ENCODE data around the gene UBE2L6.

DNA sequence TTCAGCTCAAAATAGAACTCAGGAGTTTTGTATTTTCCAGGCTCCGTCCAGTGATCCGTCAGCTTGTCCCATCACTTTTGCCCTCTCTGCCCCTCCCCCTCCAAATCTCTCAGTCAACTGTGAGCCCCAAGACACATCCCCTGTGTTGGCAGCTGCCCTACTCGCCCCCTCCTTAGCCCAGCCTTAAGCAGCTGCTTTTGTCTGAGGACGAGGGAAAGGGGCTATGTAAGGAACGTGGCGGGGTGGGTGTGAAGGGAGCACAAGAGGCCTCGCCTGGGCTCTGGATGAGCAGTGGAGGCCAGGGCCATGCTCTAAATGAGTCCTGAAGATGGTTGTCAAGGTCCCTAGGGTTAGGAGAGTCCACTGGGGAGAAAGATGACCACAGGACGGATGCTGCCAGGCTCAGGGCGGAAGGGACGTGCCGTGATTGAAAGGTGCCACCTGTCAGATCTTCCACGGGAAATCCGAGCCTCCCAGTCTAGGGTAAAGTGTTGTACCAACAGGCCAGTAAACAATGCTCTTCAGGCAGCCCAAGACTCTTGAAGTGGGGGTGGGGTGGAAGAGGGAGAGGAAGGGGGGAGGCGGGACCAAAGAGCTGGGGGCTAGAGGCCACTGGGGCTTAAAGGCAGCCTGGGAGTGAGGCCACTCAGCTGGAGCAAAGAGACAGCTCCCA, 30.4 kb downstream of the UBE2L6 start, which contains the start of gene SMTNL1:
- TF ChIP-seq, protein P1, sequence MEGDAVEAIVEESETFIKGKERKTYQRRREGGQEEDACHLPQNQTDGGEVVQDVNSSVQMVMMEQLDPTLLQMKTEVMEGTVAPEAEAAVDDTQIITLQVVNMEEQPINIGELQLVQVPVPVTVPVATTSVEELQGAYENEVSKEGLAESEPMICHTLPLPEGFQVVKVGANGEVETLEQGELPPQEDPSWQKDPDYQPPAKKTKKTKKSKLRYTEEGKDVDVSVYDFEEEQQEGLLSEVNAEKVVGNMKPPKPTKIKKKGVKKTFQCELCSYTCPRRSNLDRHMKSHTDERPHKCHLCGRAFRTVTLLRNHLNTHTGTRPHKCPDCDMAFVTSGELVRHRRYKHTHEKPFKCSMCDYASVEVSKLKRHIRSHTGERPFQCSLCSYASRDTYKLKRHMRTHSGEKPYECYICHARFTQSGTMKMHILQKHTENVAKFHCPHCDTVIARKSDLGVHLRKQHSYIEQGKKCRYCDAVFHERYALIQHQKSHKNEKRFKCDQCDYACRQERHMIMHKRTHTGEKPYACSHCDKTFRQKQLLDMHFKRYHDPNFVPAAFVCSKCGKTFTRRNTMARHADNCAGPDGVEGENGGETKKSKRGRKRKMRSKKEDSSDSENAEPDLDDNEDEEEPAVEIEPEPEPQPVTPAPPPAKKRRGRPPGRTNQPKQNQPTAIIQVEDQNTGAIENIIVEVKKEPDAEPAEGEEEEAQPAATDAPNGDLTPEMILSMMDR (IDR thresholded peaks at IDR 0.05) = no peak
- TF ChIP-seq POLR2A (IDR thresholded peaks at IDR 0.05) = no peak

All from esophagus squamous epithelium (tissue), 4 donors.